Measurements from ENCODE around the gene RAPGEF5.

- TF ChIP-seq POLR2AphosphoS5 (IDR thresholded peaks at IDR 0.05) (no peak), POLR2A (IDR thresholded peaks at IDR 0.05) (no peak), CTCF (IDR thresholded peaks at IDR 0.05) (no peak)
Measured at GRCh38 chr7:22380333-22380732, 23.4 kb upstream of the RAPGEF5 start.
